GM12892 (cell line): ENCODE data around the gene ICE2.

Source experiments
- DNase-seq: peaks from one replicate; pipeline ENCODE4 v3.0.0; 2011; ENCODE audit not compliant: insufficient read length
- FAIRE-seq: peaks from 2 replicates; lab custom pipeline; 2011; peaks lifted over from hg19 to GRCh38; lab: Jason Lieb, UNC
- POLR2A ChIP-seq: IDR thresholded peaks from 2 replicates; pipeline ENCODE4 v1.6.1; 2011; ENCODE audit warnings: low read depth, low read length, control low read depth
- POLR2AphosphoS5 ChIP-seq: IDR thresholded peaks from 2 replicates; pipeline ENCODE4 v1.6.1; 2011; ENCODE audit warnings: low read depth, low read length, control low read depth
- TAF1 ChIP-seq: IDR thresholded peaks from 2 replicates; pipeline ENCODE4 v1.6.1; 2011; ENCODE audit warnings: low read depth, mild to moderate bottlenecking, control low read depth, low read length, borderline replicate concordance

Gene ICE2

GRCh38 chr15:60464836-60465630 lies 13.9 kb downstream of the ICE2 start:
- no peak for TF ChIP-seq POLR2AphosphoS5
- no peak for TF ChIP-seq POLR2A
- no peak for TF ChIP-seq TAF1
- no peak for FAIRE-seq
- no peak for DNase-seq

GRCh38 chr15:60462027-60462426 lies 16.9 kb downstream of the ICE2 start:
- DNase-seq: no peak
- FAIRE-seq: no peak
- TF ChIP-seq POLR2A (no peak), TAF1 (no peak), POLR2AphosphoS5 (no peak)

GRCh38 chr15:60460931-60461330 lies 18.0 kb downstream of the ICE2 start:
- FAIRE-seq (no peak), DNase-seq (no peak)

GRCh38 chr15:60458721-60459120 lies 20.2 kb downstream of the ICE2 start:
- no peak for TF ChIP-seq POLR2A
- TF ChIP-seq POLR2AphosphoS5: no peak
- TF ChIP-seq TAF1: no peak
- DNase-seq (no peak), FAIRE-seq (peak; percentile 24)

More at GRCh38 chr15:60460931-60461330, 18.0 kb downstream of the ICE2 start:
- TF ChIP-seq TAF1: no peak
- TF ChIP-seq POLR2A: no peak
- TF ChIP-seq POLR2AphosphoS5: no peak

GRCh38 chr15:60457985-60458384 lies 21.0 kb downstream of the ICE2 start:
- DNase-seq: no peak
- no peak for TF ChIP-seq TAF1
- no peak for TF ChIP-seq POLR2A
- TF ChIP-seq POLR2AphosphoS5: no peak
- FAIRE-seq: no peak

- DNase-seq (no peak), FAIRE-seq (no peak)
- TF ChIP-seq TAF1 (no peak), POLR2A (no peak), POLR2AphosphoS5 (no peak)
Observed at GRCh38 chr15:60454824-60455223, 24.1 kb downstream of the ICE2 start.

GRCh38 chr15:60448668-60449360 lies 30.1 kb downstream of the ICE2 start:
- TF ChIP-seq TAF1: no peak
- TF ChIP-seq POLR2A: no peak
- TF ChIP-seq POLR2AphosphoS5: no peak
- DNase-seq (no peak), FAIRE-seq (no peak)

- no peak for FAIRE-seq
- no peak for DNase-seq
- TF ChIP-seq TAF1 (no peak), POLR2AphosphoS5 (no peak), POLR2A (no peak)
Observed at GRCh38 chr15:60444289-60444912, 34.5 kb downstream of the ICE2 start.

- FAIRE-seq (peak; percentile 40), DNase-seq (no peak)
Observed at GRCh38 chr15:60442763-60443162, 36.2 kb downstream of the ICE2 start.

GRCh38 chr15:60442031-60442650 lies 36.8 kb downstream of the ICE2 start:
- FAIRE-seq: no peak

More at GRCh38 chr15:60442763-60443162, 36.2 kb downstream of the ICE2 start:
- TF ChIP-seq POLR2A: no peak
- TF ChIP-seq POLR2AphosphoS5: no peak
- TF ChIP-seq TAF1: no peak

GRCh38 chr15:60441331-60441730 lies 37.6 kb downstream of the ICE2 start:
- DNase-seq (no peak), FAIRE-seq (no peak)
- TF ChIP-seq POLR2A (no peak), POLR2AphosphoS5 (no peak), TAF1 (no peak)

More at GRCh38 chr15:60442031-60442650, 36.8 kb downstream of the ICE2 start:
- TF ChIP-seq POLR2A (no peak), POLR2AphosphoS5 (no peak), TAF1 (no peak)
- DNase-seq: no peak

- DNase-seq (no peak), FAIRE-seq (no peak)
- TF ChIP-seq TAF1 (no peak), POLR2A (no peak), POLR2AphosphoS5 (no peak)
Observed at GRCh38 chr15:60438646-60439045, 40.3 kb downstream of the ICE2 start.
